Cerebellar nuclear complex (tissue), 1 donor: ENCODE data around the gene CD300A.

Experiments
- DNase-seq, 2 experiments: peaks; one replicate each; lab custom pipeline; 2025; lab: John Stamatoyannopoulos, UW

Gene CD300A

DNA sequence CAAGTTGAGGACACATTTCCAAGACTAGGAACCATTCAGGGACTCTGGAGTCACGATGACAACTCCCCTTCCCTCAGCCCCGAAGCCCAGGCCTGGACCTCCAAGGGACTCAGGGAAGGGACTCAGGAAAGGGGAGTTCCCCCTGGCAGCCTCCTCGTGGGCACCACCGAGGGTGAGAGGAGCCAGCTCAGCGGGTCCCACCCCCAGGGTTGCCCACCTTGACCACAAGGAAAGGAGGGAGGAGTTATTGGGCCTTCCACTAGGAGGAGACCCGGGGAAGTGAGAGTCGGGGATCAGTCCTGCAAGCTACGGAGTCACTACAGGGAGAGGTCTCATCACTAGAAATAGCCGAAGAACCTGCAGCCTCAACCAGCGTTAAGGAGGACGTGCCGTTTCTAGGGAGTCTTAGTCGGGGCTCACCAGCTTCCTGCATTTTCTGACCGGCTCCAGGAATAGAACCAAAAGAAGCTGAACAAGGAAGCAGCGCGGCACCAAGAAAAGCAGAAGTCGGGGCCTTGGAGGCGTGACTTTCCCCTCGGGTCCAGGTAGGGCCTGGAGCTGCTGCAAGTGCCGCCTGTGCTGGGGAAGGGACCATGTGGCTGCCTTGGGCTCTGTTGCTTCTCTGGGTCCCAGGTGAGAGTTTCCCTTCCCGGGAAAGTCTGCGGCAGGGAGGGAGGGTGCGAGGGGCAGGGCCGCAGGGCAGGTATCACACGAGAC, at the start of gene CD300A:
CD300A (plus strand) TSS at position 524 of the 717 bp plus-strand sequence; CDS start at position 594, 70 bp downstream.
- DNase-seq, result no peak

DNA sequence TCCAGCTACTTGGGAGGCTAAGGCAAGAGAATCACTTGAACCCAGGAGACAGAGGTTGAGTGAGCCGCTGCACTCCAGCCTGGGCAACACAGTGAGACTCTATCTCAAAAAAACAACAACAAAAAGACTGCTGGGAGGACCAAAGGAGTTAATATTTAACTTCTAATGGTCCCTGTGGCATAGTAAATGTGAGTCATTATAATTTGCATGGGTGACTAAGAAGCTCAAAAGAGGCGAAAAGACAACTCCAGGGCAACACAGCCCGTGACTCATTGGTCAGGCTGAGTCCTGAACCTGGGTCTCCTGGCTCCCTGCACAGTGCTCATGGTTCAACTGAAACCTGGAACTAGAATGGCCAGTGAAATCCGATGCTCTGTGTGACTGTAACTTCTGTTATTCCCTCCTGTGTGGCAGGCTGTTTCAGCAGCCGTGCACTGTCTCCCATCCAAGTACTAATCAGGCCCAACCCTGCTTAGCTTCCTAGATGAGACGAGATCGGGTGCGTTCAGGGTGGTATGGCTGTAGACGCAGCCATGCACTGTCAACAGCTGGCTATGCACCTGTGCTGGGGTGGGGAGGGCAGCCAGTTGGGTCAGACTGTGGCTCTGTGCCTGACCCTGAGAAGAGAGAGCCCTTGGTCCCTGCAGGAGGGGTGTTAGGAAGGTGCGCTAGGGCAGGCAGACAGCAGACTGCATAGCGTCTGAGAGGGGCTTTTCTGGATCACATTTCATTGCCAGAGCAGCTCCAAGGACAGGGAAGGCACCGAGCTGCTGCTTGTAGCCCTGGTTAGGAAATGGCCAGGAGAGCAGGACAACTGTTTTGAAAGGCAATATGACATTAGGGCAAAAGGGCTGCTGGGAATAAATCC, 49.0 kb upstream of the CD300A start:
- no peak for DNase-seq

DNA sequence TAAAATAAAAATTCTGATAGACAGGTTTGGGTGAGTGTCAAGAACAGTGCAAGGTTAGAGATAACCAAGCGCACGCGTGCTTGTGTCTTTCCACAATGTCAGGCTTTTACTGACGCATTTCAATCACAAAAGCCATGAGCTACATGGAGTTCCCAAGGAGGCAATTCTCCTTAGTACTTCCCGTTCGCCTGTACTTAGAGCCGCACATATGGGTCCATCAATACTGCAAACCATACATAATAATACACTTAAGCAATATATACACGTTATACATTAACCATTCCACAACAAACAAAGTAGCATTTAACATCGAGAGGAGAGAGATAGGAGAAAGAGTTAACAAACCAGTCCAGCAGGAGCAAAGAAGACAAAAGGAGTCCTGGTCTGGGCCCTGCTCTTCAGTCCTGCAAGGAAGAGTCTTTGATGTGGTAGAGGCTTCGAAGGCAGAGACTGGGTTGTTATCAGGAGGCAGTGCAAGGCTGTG, 46.5 kb upstream of the CD300A start:
- DNase-seq, result no peak

DNA sequence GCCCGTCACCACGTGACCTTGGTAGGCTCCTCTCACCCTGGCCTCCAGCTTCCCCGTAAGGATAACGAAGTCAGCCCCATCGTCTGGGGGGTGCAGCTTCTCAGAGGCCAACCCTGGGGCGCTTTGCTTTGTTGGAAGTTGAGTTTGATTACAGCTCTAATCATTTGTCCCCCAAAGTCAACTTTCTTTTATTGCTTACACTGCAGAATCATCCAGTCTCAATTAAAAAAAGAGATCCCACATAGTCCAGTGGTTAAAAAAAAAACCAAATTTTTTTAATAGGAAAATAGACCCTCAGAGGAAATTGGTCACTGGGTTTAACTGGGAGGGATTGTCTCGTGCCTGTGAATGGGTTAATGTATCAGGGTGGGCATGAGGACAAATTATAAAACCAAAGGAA, 42.3 kb upstream of the CD300A start:
- DNase-seq, result no peak

DNA sequence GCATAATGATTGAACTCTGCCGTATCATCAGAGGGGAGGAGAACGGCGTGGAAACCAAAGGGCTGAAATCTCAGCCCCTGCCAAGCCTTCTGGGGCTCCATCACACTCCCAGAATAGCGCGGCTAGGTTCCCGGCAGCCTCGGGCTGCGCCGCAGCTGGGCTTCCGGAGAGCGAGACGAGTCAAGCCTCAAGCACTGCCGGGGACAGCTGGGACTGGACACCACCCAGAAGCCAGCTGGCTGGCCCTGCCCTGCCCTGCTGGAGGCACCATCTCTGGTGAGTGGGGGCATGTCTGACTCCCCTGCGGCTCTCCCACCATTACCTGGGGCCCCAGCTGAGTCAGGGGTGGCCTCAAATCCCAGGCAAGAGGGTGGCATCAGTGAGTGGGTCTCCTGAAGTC, 41.8 kb upstream of the CD300A start:
- no peak for DNase-seq

DNA sequence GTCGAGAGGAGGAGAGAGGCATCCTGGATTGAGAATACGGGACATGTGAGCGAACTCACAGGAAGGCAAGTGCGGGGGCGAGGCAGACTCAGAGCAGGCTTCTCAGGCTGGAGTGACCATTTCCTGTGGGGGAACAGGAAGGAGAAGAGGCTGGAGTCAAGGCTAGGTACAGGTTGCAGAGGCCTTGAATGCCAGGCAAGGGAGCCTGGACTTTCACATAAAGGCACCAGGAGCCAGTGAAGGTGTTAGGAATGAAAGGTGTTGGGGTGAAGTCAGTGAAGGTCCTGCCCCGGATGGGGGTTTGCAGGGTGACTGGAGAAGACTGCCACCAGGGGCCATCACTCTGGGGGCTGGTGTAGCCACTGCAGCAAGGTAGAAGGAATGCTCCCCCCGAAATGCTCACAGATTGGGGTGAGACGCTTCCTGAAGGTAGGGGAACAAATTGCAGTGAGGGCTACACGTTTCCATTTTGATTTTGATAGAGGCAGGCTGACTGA, 39.8 kb upstream of the CD300A start:
- no peak for DNase-seq

DNA sequence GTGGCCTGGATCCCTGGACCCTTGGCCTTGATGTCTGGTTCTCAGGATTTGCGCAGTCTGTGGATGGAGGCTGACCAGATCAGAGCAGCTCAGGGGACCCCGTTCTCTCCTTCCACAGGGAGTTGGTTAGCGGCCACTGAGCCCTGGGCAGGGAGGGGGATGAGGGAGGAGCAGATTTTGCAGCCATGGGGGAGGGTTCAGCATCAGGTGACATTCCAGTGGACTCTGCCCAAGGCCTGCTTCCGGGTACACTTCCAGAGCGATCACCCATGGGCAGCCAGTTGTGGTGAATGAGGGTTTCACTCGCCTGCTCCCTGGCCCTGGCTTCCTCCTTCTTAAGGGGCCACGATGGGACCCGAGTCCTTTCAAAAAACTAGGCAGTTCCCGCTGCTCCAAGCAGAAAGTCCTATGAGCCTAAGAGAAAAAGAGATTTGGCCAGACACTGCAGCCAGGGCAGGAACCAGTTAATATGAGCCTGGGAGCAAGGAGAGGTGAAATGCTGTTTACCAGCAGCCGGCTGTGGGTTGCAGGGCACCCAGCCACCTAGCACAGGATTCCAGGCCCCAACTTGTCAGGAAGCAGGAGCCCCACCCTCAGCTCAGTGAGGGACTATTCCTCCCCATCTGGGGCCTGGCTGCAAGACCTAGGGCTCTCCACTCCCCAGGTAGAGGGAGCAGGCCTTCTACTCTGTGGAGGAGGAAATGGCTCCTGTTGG, 39.2 kb upstream of the CD300A start:
- no peak for DNase-seq

DNA sequence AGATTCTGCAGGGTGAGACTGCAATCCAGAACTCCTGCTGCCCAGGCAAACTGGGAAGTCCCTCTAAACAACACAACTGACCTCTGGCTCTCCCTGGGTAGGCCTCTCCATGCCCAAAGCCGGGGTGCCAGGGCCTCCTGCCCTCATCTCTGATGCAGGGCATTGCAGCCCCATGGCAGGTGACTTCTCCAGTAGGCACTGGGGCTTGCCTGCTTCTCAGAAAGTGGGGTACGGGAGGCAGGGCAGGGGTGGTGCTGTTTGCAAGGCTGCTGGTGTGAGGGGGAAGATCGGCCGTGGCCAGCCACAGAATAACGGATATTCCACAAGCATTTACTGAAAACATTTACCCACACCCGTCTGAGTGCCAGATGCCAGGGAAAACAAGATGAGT, 38.7 kb upstream of the CD300A start:
- DNase-seq, result no peak

DNA sequence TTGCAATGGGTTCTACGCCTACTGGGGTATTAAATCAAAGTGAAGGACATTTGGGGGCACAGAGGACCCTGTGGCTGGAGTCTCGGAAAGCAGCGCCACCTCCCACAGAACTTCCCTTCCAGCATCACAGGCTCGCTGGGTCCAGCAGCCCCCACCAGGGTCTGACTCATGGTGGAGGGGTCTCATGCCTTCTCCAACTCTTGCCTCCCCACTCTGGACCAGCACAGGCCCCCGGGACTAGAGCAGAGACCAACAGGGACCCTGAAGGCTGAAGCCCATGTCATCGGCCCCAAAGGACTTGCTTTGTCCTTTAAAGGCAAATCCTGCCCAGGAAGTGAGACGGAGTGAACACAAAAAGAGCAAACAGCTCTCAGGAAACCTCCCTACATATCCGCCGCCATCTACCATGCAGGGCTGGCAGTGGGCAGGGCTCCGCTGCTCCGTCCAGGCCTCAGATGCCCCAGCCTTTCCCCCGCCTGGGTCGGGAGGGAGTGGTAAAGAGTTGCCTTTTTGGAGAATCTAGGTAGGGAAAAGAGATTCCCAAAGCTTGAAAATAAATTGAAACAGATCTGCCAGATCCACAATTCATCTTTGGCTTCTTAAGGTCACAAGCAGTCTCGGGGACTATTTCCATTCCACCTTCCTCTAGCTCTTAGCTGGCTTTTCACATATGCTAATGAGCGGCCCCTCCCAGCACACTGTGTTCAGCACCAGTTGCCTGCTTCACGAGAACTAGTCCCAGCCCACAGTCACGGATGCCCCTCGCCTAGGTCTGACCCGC, 36.6 kb upstream of the CD300A start:
- no peak for DNase-seq

DNA sequence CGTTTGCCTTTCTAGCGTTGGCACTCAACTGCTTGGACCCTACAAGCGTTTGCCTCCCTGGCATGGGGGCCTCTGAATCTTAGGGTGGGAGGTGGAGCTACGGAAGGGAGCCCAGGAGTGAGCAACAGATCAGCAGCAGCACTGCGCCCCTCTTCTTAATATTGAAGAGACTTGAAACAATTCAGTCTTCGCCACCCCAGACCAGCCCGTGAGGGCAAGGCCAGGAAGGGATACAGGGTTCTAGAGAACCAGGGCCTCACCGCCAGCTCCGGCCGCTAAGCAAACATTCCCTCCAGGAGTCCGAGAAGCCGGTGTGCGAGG, 36.1 kb upstream of the CD300A start:
- DNase-seq, result no peak

DNA sequence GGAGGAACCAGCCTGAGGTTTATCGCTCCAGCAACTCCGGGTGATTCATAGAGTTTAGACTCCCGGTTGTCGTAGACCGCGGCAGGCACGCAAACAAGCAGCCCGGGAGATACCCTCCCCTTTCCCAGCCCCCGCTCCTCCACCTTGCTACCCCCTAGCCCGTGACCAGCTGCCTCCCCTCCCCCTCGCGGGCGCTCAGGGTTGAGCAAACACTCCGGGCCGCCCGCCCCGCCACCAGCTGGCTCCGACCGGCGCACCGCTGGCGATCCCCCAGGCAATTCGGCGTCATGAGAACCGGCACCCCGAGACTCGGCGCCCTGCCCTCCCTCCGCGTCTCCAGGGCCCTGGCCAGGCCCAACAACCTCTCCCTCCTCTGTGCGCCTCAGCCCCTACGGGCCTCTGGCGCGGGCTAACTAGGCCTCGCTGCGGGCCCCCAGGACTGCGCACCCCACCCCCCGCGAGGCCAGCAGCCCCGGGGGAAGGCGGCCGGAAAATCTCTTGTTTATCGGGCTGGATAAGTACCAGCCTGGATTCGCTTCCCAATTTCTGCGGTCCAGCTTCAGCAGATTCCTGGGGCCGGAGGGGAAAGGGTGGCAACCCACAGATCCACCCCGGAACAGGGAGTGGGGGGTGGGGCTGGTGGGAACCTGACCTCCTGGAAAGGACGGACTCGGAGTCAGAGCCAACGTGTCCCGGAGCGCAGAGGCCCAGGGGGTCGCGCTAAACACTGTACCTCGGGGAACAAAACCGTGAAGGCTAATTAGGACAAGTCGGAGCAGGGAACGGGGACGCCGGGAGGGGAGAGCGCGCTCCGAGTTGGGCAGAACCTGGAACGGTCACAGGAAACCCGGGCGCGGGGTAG, 35.5 kb upstream of the CD300A start:
- no peak for DNase-seq

DNA sequence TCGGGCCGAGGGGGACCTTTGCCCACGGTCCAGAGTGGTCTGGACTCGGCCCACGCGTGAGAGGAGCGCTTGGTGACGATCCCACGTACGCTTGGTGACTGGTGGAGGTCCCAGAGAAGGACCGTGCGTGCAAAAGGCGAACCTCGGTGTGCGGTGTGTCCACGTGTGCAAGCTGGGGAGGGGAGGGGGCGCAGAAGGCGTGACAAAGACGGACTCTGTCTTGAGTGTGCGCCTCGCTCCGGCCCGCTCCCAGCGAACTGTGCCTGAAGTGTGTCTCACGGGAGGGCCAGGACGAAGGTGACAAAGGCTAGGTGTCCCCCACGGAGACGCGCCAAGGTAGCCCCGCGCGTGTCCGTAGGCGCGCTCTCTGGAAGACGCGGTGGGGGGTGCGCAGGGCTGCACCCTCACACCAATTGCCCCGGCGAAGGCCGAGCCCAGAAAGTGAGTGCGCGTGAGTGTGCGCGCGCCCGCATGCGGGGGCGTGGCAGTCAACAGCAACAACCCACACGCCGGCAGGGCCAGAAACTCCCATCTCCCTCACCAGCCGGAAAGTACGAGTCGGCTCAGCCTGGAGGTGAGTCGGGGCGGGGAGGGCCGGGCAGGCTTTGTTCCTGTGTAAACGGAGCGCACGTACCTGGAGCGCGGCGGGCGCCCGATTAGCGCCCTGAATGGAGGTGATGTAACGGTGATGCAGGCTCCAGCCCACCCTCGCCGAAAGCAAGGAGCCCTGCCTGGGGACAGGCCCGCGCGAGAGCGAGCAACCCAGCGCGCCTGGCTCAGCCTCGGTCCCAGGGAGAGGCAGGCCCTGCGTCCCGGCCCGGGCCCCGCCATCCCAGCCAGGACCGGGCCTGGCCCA, 34.6 kb upstream of the CD300A start, which contains the start of gene GPRC5C:
GPRC5C (plus strand) TSS at position 521 of the 856 bp plus-strand sequence. CDS start 7,689 bp downstream, outside the sequence.
- peak in 1 of 2 experiments; percentile 60 for DNase-seq

DNA sequence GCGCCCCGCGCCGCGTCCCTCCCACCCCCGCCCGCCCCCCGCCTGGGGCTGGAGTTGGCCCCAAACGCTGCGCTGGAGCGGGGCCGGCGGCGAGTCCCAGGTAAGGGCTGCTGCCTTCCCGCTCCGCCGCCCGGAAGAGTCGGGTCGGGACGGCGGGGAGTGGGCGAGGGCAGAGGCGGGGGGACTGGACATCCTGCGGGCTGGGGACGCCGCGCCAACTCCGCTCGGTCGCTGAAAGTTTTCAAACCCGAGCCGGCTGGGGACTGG, 34.1 kb upstream of the CD300A start:
- no peak for DNase-seq

DNA sequence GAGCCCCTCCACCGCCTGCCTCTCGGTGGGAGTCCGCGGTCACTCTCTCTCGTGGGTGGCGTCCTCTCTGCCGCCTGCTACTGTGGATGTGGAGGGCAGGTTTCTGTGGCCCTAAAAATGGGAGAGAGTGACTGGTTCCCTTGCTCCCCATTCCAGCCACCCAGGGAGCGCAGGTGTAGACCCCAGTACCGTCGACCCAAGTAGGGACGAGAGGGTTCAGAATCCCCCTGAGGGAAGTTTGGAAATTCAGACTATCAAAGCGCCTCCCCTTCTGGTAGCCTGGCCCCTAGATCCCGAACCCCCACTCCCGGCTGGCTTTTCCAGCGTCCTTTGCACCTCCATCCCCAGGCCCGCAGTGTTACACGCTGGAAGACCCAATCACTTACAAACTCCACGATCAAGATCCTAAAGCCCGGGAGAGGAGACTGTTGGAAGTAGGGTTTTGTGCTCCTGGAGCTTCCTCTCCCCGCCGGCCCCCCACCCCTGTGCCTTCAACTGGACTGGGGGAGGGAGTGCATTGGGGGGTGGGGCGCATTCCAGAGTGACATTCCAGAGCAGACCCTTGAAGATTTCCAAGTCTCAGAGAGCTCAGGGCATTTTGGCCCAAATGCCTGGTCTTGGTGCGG, 33.6 kb upstream of the CD300A start:
- DNase-seq, result no peak

DNA sequence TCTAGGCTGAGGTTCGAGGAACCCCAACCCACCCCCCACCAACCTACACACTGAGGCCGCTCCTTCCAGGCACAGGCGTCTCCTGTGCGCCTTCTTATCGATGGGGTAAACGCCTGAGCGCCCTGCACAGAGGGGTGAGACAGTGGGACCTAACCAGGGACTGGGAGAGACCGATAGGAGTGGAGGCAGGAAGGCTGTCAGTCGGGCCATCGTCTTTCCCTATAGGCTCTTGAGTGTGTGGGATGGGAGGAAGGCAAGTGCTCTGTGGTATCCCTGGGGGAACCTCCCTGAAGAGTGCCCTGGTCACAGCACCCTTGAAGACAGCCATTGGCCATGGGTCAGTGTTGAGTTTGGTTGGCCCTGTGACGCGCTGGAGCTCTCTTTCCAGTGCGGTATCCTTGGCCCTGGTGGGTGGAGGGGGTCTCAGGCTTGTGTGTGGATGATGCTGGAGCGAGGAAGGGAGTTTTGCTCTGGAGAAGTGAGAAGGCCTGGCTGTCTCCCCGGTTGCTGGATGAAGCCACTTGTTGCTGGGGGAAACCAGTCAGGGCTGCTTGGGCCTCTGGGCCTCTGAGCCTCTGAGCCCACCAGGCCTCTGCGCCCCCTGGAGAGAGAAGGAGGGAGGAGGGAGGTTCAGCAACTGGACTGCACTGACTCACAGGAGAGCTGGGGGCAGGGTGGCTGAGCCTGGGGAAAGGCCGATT, 32.9 kb upstream of the CD300A start:
- no peak for DNase-seq

DNA sequence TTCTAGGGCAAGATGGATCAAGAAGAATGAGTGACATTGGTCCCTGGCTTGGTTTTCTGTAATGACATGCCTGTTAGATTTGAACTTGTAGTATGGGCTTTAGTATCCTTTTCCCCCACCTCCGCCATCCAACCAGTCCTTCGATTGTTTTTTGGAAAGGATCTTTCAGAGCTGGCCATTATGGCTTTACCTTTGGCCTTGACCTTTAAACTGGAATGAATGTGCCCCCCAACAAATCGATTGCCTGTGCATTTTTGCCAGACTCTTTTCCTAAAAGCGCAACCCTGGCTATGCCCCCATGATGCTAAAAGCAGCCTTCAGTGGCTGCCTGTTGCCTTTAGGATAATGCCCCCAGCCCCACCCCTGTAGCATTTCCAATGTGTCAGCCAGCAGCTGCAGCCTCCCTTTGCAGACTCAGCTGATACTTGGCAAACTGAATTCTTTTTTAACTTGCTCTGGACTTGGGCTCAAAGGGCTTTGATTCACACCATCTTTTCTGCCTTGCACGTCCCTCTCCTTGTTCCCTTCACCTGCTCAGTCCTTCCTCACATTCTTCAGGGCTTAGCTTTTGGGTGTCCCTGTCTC, 30.6 kb upstream of the CD300A start:
- DNase-seq, result no peak

DNA sequence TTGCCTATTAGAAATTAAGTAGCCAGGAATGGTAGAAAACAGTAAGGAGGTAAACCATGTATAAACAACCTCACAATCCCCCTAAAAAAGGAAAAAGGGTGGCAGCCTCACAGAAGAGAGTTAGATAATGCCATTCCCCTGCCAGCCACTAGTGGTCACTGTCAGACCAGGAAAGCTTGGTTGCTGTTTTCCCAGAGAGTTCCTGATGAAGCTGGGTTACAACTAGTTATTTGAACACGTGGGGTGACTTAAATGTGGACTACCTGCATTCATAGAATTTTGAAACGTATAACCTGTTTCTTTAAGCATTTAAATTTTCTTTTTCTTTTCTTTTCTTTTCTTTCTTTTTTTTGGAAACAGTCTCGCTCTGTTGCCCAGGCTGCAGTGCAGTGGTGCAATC, 28.7 kb upstream of the CD300A start:
- DNase-seq, result no peak
